ENCODE data around the gene SS18L1. TPM values are rescaled to one million over a fixed set of nuclear protein-coding genes. Genes with fewer than 3 reads are reported as not detected.

The SS18L1 gene
- total and polyA plus RNA-seq, 10 of the 15 experiments (the other 5 are each of a cell fraction or from before 2014, with no cell fraction given), result 1.8 to 20.0 (median 6.6) TPM

GRCh38 chr20:62219101-62219991 is 75.8 kb downstream of the SS18L1 start:
- Histone ChIP-seq H3K9me3 (replicated peaks; ENCODE audit: control insufficient read depth, insufficient read depth, low read length) (no peaks in the 10 kb centered on the region), H2AFZ (ENCODE audit: control insufficient read depth, low read depth, low read length) (no peak overlapping the region), H3K4me3 (no peak overlapping the region), H3K4me1 (ENCODE audit: control insufficient read depth, insufficient read depth, low read length) (no peaks in the 10 kb centered on the region), H3K79me2 (ENCODE audit: control insufficient read depth, insufficient read depth, low read length) (no peaks in the 10 kb centered on the region), H4K20me1 (ENCODE audit: control insufficient read depth, insufficient read depth) (no peaks in the 10 kb centered on the region; the same call in 1 of the 2 replicates), H3K9ac (ENCODE audit: control insufficient read depth, insufficient read depth, low read length) (no peak overlapping the region), H3K4me2 (ENCODE audit: control insufficient read depth, insufficient read depth) (no peak overlapping the region), H3K27me3 (replicated peaks in 1 of 2; ENCODE audit: control insufficient read depth in 2 of 2, insufficient read depth in 2 of 2, low read length in 1 of 2) (peaks cover 1 to 10% of the 10 kb centered on the region in 2 experiments; a peak in 3 of 4 replicates), H3K27ac (ENCODE audit: control insufficient read depth, insufficient read depth) (no peak overlapping the region), H3K36me3 (ENCODE audit: control insufficient read depth in 2 of 2, insufficient read depth in 2 of 2, low read length in 1 of 2) (no peaks in the 10 kb centered on the region)
- ChIA-PET SMC1A (ENCODE audit: uncharacterized antibody, unreplicated experiment) (no interaction called here), RAD21 (ENCODE audit: unreplicated experiment) (no interaction called here), CTCF (no interaction called here), POLR2A (no interaction called here)
- DNase-seq (ENCODE audit: low read depth, low spot score), result no peak
- BruUV-seq (replicated peaks), result no TSS peak
- FAIRE-seq, result no peak
- intact Hi-C loops (cut with micrococcal nuclease; ENCODE audit: unreplicated experiment), result no loop called here
- no peak for ATAC-seq
- in situ Hi-C loops (cut with MboI), result no loop called here
- TF ChIP-seq SREBF1 (IDR thresholded peaks at IDR 0.05; ENCODE audit: low read length) (no peak), KDM1A (IDR thresholded peaks at IDR 0.05; ENCODE audit: borderline replicate concordance) (no peak), EED (IDR thresholded peaks at IDR 0.05; ENCODE audit: low read depth) (no peak), FOXM1 (IDR thresholded peaks at IDR 0.05; ENCODE audit: low read depth, low read length) (no peak), IKZF1 (conservative IDR thresholded peaks at IDR 0.05) (no peak), PRDM15 (CRISPR knock-in tag; IDR thresholded peaks at IDR 0.05) (no peak)
- 7% methylated on average over 38 of the region's 84 CpGs for WGBS (ENCODE audit: insufficient coverage, insufficient replicate concordance, low lambda C conversion rate, missing lambda C conversion rate)
